GM21381 (cell line): Measurements from ENCODE around the gene GIPC1.
"Not testable (repeated sequence)": the region's sequence is repeated elsewhere in the genome, so short reads cannot be mapped to it uniquely, and the experiment has no call there.

Experiments
- ATAC-seq: cut with Tn5 transposase; IDR thresholded peaks from one replicate; pipeline ENCODE4 v1.9.1; 2021; ENCODE audit warnings: mild to moderate bottlenecking, moderate library complexity; ENCODE audit not compliant: unreplicated experiment

The GIPC1 gene

DNA sequence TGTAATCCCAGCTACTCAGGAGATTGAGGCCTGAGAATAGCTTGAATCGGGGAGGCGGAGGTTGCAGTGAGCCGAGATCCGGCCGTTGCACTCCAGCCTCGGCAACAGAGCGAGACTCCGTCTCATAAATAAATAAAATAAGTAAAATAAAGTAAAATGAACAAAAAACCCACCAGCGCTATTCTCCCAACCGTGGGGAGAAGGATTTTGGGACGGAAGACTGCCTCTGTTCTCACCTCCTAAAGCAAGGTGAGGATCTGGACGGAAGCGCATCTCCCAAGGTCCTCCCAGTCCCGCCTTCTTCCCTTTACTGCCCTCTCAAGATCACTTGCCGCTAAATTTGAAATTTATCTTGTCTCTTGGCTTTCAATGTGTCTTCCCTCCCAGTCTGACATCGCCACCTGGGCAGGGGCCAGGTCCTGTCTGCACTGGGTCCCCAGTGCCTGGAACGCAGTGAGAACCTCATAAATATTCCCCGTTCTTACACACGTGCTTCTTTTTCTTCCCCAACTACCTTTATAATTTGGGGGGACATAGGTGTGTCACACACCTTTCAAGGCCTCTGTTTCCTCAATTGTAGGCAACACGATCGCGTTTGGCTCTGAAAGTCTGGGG, 23.4 kb upstream of the GIPC1 start:
- ATAC-seq, result no peak

DNA sequence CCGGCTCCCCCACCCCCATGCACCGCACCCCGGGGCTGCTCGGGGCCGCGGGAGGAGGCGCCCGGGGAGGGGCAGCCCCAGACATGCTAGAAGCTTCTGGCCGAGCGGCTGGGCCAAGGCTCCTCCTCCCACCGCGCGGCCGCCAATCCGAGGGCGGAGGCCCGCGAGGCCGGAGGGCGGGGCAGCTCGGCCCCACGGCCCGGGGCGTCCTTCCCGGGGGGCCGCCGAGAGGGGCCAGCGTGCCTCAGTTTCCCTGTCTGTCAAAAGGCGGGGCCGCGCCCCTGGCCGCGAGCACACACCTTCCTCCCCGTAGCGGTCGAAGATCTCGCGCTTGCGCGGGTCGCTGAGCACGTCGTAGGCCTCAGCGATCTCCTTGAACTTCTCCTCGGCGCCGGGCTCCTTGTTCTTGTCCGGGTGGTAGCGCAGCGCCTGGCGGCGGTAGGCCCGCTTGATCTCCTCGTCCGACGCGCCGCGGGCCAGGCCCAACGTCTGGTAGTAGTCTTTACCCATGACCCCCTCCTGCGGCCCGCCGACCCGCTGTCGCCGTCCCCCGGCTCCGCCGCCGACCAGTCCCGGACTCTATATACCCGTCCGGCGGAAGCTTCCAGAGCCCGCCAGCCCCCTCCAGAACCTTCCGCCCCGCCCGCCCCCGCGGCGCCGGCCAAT, 22.0 kb upstream of the GIPC1 start, which contains the start of gene DNAJB1:
Gene DNAJB1 (minus strand): TSS at position 558 of the 666 bp plus-strand sequence. CDS start 48 bp downstream, at position 510.
- ATAC-seq, result peak; percentile 57

DNA sequence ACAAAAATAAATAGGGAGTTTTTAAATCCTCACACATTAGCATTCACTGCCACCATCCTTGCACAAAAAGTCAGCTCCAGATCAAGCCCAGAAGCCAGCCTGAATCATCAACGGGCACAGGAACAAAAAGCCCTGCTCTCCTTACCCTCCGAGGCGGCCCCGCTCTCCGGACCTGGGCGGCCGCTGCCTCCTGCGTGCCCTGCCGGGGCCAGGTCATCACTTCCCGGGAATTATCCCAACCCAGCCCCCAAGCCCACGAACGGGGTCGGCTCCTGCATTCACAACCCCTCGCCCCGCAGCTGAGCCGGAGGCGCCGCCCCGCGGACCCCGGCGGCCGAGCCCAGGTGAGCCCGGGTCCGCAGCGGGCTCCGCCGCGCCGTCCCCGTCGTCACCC, 21.5 kb upstream of the GIPC1 start:
- peak; percentile 9 for ATAC-seq

DNA sequence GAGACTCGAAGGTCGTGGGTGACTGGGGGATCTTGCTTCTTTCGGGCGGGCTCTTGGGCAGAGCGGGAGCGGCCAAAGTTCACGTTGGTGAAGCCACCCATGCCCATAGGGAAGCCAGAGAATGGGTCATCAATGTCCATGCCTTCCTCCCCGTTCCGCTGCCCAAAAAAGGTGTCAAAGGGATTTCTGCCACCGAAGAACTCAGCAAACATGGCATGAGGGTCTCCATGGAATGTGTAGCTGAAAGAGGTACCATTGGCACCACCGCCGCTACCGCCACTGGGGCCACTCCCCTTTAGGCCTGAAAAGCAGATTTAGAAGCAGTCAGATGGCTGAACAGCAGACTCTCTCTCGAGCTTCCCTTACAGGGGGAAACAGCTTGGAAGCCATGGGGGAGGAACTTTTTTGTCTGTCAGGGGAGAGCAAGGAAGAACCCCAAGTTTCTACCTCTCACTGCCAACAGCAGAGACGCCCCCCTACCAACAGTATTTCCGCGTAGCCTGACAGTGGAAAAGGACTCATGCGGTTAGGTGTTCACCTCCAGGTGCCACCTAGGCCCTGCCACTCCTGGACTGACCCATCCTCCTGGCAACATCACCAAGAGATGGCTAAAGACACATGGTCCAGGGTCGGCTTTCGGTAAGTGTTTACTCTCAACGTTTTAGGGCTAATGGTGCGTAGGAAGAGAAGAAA, 21.0 kb upstream of the GIPC1 start:
- no peak for ATAC-seq

DNA sequence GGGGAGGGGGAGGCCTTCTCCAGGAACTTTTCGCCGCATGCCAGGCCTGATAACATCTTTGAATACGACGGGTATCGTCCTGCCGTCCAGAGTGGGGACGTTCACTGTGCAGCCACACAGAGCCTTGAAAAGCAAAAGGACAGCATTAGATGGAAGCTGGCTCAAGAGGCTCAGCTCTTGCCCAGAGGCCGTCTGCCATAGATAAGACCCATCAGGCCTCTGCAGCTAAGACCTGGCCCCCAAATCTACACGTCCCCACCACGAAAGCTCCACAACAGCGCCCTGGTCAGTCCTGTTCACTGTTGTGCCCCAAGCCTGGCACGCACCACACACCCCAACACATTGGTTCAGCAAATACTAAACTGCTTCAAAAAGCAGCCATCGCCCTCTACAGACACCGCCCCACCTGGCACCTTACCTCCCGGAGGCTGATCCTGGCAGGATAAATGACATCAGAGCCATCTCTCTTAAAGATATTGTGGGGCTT, 20.2 kb upstream of the GIPC1 start:
- no peak for ATAC-seq

DNA sequence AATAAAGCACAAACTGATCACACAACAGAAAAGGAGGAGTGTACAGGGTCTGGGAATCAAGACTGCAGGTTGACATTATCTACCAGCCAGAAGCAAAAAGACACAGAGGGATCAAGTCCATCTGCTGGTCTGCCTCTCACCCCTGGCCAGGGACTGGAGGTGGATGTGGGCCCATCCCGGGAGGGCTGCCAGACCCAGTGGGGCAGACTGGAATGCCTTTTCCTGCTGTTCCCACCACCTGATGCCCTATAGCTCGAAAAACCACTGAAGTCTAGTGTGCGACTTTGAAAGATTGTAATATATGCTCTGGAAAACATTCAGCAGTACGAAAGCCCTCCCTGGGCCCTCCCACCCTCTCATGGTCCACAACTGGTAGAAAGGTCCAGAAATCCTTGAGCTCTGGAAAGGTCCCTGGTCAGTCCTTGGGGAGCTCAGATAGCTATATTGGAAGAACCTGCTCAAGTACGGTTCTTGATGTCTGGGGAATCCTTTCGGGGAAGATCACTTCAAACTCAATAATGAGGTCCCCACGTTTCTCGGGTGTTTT, 19.6 kb upstream of the GIPC1 start:
- ATAC-seq, result no peak

DNA sequence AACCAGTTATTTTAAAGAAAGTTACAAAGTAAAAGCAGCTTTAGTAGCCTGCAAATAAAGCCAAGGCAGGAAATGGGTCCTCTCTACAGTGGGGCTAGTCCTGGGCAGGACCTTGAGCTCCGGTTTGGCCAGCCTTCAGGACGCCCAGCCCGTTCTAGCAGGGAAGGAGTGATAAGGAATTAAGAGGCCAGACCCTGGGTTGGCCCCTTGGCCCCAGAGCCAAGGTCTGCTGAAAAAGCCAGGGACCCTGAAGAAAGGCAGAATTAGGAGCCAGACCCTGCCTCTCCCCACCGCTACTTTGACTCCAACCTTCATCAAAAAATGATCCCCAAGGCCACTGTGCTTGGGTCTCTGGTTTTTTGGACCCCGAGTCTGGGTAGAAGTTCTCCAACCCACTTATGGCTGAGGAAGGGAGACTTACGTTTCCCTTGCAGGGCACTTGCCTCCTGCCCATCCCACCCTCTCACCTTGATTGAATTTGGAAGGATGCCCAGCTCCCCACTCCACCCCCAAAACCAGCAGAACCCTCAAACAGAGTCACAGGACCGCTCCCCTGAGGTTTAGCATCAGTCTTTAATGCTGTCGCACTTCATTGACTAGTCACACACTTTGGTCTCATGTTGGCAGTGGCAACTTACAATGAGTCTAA, 18.4 kb upstream of the GIPC1 start:
- ATAC-seq, result no peak

DNA sequence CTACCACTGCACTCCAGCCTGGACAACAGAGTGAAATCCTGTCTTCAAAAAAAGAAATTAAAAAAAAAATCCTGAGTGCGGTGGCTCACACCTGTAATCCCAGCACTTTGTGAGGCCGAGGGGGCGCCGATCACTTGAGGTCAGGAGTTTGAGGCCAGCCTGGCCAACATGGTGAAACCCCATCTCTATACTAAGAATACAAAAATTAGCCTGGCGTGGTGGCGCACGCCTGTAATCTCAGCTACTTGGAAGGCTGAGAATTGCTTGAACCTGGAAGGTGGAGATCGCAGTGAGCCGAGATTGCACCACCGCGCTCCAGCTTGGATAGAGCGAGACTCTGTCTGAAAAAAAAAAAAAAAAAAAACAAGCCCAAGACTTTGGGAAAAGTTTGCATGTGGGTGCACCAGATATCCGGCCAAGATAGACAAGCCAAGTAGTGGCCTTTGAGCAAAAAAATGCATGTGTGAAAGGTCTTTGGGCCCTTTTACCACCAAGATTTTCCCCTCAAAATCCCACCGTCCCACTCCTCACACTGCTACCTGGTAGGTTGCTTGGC, 16.6 kb upstream of the GIPC1 start:
- no peak for ATAC-seq

DNA sequence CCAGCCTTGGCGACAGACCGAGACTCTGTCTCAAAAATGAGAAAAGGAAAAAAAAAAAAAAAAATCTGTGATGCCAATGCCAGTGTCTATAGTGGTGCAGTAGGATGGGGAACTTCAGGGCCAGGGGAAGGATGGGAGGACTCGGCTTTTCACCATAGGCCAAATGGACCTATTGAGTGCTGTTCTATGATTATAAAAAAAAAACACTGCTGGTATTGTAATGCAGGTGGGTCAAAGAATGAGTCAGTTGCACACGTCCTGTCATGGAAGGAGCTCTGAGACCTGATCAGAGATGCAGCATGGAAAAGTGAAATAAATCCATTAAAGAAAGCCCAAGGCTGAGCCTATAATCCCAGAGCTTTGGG, 15.3 kb upstream of the GIPC1 start:
- ATAC-seq, result no peak

DNA sequence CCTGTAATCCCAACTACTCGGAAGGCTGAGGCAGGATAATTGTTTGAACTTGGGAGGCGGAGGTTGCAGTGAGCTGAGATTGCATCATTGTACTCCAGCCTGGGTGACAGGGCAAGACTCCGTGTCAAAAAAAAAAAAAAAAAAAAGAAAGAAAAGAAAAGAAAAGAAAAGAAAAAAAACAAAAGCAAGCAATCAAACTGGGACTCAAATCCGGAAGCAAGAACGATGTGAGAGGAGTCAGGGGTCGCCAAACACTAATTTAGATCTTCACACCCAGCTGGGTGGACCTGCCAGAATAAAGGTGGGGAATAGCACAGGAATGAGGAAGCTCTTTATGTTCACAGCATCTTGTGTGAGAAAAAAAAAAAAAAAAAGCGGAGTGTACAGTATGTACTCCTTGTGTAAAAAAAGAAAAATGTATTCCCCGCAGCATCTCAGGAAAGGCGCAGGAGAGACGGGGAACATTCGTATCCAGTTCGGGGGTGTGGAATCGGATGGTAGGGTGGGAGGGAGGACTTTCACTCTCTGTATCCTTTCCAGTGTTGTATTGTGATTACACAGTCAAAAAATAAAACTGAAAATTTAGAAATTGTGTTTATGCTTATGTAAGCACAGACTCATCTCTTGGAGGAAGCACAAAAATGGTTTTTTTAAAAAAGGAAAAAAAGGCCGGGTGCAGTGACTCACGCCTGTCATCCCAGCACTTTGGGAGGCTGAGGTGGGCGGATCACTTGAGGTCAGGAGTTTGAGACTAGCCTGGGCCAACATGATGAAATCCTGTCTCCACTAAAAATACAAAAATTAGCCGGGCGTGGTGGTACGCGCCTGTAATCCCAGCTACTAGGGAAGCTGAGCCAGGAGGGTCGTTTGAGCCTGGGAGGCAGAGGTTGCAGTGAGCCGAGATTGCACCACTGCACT, 14.6 kb upstream of the GIPC1 start:
- no peak for ATAC-seq

DNA sequence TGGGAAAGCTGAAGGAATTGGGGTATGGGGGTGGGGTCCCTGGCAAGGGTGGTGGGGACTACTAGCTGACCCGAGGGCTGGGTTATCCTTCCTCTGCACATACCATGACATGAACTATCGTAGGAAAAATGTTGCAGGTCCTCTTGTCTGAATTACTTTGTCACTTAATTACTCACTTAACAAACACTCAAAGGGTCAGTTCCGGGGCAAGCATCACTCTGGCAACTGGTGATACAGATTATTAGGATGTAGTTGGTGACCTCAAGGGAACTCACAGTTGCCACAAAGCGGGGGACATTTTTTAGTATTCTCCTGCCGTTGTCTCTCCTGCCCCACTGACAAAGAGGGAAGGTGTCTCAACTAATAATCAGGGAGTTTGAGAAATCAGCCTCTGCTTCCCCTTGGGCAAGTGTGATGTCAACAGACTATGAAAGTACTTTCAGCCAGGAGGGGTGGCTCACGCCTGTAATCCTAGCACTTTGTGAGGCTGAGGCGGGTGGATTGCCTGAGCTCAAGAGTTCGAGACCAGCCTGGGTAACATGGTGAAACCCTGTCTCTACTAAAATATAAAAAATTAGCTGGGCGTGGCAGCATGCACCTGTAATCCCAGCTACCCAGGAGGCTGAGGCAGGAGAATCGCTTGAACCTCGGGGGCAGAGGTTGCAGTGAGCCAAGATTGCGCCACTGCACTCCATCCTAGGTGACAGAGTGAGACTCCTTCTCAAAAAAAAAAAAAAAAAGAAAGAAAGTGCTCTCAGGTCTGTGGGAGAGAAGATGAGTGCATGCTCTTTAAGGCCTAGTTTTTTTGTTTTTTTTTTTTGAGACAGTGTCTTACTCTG, 12.0 kb upstream of the GIPC1 start:
- ATAC-seq, result no peak

DNA sequence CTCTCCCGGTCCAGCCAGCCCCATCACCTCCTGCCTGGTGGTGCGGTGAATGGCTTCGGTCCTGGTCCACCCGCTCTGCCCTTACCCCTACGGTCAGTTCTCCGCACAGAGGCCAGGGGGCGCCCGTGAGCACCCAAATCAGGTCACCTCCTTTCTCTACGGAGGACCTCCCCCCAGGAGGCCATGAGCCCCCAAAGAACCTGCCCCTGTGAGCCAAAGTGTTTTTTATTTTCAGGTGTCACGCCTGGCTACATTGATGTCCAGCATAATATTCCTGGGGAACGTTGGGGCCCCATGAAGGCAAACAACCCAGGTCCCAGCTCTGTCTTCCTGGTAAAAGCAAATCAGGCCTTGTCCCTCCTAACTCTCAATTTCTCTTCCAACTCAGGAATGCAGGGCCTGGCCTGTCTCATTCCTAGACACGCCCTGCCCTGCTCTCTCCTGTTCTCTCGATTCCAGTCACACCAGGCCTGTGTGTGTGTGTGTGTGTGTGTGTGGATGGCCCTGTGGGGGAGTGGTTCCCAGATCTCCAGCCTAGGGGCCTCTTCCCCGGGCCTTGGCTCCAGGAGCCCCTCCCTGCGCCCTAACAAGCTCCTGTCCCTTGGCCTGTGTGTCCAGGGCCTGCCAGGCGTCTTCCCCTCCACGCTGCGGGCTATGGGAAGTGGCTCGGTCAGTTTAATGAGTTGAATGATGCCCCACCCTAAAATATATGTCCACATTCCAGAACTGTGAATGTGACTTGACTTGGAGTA, 9.7 kb upstream of the GIPC1 start:
- ATAC-seq, result no peak

DNA sequence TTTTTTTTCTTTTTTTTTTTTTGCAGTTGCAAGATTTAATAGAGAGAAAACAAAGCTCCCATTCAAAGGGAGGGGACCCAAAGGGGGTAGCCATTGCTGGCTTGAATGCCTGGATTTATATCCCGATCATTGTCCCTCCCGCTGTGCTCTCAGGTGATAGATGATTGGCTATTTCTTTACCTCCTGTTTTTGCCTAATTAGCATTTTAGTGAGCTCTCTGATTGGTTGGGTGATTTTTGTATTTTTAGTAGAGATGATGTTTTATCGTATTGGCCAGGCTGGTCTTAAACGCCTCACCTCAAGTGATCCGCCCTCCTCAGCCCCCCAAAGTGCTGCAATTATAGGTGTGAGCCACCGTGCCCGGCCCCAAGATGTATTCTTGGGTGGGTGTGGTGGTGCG, 8.6 kb upstream of the GIPC1 start:
- ATAC-seq, result not testable (repeated sequence)

DNA sequence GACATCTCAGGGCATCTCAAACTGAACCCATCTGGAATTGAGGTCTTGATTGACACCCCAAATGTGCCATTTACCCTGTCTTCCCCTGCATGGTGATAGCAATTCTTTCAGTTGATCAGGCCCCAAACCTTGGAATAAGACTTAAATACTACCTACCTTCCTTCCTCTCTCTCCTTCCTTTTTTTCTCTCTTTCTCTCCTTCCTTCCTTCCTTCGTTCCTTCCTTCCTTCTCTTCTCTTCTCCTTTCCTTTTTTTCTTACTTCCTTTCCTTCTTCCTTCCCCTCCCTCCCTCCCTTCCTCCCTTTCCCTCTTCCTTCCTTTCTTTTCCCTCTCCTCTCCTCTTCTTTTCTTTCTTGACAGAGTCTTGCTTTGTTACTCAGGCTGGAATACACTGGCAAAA, 7.4 kb upstream of the GIPC1 start:
- ATAC-seq, result no peak

DNA sequence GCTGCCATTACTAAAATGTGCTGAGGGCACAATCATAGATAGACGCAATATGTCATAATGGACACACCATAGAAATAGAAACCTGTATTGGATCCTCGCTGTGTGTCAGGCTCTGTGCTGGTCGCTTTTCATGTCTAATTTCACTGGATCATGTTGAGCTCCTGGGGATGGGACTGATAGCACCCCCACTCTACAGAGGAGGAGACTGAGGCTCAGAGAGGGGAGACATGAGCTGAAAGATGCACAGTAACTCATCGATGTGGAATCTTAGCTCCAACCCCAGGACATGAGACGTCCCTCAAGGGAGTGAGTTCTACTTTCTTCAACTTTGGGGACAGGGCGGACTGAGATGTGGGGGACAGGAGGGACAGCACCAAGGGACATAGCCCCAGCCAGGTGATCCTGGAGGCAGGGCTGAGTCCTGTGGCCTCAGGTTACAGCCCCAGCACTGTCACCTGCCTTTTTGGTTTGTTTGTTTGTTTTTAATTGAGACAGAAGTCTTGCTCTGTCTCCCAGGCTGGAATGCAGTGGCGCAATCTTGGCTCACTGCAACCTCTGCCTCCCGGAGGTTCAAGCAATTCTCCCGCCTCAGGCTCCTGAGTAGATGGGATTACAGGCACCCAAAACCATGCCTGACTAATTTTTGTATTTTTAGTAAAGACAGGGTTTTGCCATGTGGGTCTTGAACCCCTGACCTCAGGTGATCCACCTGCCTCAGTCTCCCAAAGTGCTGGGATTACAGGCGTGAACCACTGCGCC, 6.6 kb upstream of the GIPC1 start:
- no peak for ATAC-seq

DNA sequence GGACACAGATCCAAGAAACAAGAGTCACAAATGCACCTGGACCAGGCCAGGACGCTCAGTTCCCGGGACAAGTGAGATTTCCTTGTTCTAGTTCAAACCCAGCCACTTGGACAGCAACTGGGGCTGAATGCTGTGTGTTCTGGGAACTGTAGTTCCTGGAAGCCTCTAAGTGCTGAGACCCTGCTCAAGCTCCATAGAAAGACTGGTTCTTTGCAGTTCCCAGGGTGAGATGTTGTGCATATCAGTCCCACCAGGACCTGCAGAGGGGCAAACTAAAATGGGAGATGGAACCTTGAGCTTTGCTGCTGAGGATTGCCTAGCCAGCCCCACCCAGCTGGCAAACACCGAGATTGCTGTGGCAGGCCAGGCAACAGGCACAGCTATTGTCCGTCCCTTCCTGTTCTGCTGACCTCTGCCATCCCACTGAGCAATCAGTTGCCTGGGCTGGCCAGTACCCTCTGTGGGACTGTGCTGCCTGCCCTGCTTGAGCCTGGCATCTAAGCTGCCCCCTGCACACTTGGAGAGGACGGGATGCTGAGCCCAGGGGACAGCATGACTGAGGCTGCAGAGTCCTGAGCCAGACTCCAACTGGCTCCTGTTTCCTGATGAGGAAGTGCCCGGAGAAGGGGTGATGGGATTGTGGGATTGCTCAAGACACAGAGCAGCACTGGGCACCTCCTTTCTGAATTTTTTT, 1.4 kb upstream of the GIPC1 start:
- no peak for ATAC-seq

DNA sequence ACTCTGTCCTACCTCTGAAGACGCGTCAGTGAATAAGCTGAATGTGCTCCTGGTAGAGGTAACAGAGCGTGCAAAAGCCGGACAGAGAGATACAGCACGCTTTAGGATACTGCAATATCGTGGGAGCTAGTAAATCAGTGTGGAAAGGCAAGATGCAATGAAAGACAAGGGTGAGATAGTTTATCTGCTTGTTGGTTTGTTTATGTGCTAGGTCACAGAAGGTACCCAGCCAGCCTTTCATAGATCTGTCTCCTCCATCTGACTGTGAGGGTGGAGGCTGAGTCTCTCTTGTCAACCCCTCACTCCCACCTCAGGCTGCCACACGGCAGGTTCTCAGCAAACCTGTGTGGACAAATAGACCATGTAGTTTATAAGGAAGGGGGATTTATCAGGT, 904 bp upstream of the GIPC1 start:
- no peak for ATAC-seq
